HL-60/S4 treated with retinoic acid at 250 ng/mL for 4 days and 3 days (cell line): ENCODE measurements around the gene NOP16.

Experiments
- in situ Hi-C: fragments of 300-500 bp; cut with MboI; formaldehyde crosslinking; loops from 2 replicates; pipeline ENCODE4 v1.7.0; 2022; ENCODE audit warnings: low sequenced_read_pairs

NOP16 gene

DNA sequence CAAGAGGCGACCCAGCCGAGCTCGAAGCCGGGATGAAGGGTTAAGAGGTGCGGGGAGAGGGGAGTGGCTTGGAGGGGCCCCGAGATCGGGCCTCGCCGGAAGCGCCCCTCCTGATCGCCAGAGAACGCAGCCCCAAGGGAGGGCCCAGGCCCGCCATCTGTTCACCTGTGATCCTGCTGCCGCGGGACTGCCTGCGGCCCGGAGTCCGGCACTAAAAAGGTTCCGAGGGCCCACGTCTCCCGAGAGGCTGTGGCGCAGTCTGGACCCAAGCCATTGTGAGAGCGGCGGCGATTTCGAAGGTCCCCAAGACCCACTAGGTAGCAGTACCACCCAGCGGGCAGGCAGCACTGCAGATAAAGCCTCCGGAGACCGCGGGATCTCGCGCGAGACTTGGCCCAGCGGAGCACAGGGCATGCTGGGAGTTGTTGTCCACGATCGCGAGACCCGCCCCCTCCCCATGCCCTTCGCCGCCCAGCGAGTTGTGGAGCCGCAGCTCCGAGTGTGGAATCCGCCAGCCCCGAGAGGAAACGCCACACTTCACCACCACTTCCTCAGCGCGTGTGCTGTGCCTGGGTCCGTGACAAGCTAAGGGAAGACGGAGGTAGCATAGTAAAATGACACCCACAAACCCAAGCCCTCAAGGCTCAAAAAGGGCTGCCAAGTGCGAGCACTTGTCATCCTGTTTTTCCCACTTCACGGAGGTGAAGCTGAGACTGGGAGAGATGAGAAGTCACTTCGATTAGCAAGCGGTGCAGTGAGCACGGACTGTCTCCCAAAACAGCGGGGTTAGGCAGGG, 26.8 kb downstream of the NOP16 start, which contains the start of gene KIAA1191:
Gene KIAA1191, minus strand, starts transcription at position 328 of the 796 bp plus-strand sequence. CDS start 2,256 bp downstream, outside the sequence.
- in situ Hi-C loops, result no loop called here

DNA sequence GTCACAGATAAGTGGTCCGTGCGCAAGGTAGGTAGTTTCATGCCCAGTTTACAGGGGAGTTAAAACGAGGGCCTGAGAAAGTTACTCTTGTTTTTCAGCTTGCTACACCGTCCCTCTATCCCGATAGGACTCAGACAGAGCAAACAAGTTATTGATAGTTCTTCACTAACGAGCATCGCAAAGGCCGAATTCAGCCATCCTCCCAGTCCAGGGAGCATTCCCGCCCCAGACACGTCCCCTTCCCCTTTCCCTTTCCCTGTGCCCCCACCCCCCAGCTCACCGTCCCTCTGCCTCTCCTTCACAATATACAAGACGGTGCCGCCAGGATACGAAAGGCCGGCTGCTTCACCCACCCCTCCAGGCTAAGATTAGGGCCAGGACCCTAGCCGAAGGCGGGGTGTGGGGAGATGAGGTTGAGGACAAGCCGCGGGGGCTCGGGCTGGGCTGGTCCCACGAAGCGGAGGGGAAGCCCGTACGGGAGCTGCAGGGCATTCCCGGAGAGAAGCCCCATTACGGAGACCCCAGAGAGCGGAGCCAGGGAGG, 27.4 kb downstream of the NOP16 start:
- in situ Hi-C loops, result no loop called here

DNA sequence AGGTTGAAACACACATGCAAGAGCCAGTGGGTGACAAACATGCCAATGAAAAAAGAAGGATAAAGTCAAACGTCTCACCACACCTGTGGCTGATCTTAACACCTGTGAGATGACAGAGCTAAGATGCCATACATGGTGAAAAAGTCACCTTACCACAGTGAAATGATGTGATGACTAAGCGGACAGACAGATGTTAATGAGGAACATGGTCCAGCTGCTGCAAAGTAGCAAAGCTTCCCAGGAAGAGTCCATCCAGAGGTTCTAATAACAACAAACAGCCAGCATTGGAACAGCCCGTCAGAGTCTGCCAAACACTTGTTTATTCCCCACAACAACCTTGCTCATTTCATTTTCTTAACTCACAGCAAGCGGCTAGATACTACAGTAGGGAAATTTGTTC, 28.7 kb downstream of the NOP16 start:
- in situ Hi-C loops, result no loop called here

DNA sequence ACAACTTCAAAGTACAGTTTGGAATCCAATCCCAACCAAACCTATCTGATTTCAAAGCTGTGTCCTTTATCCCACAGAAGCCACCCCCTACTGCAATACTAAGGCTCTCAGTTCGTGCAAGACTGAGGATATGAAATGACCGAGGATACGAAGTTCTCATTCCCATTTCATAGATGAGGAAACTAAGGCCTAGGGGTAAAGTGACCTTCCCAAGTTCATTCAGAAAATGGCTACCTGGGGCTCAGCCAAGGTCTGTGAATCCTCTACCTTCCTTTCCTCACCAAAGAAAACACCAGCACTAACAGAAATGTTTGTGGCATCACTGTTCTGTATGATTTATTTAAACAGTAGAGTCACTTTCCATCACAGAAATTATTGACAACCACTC, 32.2 kb downstream of the NOP16 start:
- in situ Hi-C loops, result no loop called here

DNA sequence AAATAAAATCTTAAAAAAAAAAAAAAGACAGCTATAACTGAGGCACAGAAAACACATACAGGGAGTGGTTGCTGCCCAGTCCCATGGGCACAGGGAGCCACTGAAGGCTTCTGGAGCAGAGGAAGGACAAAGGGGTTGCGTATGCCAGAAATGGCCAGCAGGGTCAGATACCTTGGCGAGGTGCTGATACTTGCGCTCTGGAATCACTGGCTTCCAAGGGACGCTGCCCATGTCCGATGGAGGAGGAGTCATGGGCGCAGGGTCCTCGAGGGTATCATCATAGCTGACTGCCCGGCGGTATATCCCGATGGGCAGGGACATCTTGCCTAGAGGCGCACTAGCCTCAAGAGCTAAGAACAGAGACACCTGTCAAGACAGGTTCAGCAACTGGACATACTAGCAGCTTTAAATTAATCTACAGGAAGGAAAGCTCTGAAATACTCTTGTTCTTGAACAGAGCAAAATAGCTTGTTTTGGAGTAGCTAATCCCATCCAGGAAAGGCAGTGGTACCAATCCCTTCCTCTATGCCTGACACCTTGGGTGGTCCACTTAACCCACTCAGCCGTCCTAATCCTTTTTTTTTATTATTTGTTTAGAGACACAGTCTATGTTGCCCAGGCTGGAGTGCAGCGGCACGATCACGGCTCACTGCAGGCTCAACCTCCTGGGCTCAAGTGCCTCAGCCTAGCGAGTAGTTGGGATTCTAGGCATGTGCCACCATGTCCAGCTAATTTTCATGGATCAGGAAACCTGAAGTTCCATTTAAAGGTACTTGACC, 32.8 kb downstream of the NOP16 start:
- in situ Hi-C loops, result no loop called here

DNA sequence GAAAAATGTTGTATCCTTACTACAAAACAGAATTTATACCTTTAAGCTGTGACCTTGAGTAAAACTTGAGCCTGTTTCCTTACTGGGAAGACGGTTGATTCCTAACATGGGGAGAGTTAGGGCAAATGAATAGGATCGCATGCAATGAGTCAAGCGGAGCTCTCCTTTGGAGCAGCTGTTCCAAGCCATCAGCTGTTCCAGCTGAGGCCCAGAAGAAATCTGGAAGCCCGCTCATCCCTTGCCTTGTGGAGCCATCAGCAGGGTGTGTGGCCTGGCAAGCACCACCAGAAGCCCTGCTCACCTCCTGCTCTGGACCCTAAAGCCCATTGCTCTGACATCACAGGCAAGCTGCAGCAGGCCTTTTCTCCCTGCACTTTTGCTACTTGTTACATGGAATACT, 34.9 kb downstream of the NOP16 start:
- in situ Hi-C loops, result no loop called here

DNA sequence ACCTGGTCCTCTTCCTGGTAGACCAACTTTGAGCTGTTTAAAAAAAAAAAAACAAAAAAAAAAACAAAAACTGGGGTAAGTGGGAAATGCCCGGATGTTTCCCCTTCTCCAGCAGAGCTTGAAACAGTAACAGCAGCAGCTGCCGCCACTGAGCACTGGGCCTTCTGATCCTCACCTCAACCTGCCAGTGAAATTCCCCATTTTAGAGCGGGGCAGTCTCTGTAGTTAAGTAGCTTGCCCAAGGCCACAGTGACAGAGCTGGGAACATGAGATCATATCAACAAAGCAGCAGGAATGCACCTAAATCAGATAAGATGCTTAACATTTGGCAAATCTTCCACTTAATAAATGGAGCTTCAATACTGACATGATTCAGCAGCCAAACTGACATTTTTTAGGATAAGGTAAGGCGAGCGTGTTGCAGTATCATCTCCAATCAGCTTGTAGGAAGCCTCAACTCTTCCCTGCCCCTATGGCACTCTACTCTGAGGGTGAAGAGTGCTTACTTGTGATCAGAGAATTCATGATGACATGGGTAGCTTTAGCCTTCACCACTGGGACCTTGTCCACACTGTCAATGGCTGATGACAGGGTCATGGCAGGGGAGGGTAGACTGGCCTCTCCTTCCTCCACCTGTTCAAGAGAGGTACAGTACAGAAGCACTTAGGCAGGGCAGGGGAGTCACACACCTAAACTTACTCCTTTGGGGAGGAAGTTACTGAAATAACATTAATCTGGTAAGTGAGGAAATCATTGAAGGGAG, 36.1 kb downstream of the NOP16 start:
- in situ Hi-C loops, result no loop called here

DNA sequence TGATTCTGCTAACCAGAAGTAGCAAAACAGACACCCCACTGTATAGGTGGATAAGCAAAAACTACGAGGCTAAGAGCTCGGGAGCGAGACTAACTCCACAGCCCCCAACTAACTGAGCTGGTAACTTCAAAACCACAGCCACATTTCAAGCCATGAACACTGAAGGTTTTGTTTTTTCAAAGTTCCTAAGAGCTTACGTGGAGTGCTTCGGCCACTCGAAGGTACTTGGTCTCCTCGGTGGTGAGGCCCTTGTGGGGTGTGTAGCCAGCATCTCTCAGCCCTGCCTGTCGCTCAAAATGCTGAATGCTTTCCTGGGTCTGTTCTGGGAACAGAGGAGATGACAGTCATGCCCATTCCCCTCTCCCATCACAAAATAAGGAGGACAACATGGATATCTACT, 38.0 kb downstream of the NOP16 start:
- in situ Hi-C loops, result no loop called here

DNA sequence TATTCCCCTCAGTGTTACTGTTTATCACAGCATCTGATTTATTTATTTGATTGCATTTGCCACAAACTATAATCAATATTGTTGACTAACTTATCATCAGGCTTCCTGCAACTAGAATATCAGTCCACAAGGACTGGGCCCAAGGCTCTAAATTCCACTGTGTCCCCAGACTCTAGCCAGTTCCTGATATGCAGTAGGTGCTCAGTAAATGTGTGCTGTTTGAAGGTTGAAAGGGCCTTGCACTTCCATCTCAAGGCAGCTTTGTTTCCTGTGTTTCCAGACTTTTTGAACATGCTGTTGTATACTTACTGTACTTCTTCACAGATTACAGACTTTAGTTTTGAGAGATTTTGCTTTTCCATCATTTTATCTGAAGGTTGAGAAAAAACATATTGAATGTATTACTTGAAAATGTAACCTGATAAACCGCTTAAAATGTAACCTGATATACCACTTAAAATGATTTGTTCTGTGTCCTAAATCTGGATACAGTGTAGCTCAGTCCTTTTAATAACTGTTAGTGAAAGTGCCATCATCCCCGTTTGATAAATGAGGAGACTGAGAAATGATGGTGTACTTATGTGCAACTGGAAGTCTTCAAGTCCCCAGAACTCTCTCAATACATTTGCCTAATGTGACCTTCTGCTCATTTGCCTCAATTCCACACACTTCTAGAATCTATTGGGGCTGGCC, 45.5 kb downstream of the NOP16 start:
- in situ Hi-C loops, result no loop called here

DNA sequence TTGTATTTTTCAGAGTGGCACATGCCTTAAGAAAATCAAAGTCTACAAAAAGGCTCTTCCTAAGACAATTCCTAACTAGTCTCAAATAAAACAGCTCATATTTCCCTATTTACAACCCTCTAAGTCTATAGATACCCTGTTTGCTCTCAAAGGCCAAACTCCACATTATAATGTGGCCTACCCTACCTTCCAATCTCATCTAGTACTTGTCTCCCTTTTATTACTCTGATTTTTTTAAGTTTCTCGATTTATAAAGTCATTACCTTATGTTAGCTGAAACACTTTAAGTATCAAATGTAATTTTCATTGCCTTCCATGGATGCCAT, 46.3 kb downstream of the NOP16 start:
- in situ Hi-C loops, result no loop called here

DNA sequence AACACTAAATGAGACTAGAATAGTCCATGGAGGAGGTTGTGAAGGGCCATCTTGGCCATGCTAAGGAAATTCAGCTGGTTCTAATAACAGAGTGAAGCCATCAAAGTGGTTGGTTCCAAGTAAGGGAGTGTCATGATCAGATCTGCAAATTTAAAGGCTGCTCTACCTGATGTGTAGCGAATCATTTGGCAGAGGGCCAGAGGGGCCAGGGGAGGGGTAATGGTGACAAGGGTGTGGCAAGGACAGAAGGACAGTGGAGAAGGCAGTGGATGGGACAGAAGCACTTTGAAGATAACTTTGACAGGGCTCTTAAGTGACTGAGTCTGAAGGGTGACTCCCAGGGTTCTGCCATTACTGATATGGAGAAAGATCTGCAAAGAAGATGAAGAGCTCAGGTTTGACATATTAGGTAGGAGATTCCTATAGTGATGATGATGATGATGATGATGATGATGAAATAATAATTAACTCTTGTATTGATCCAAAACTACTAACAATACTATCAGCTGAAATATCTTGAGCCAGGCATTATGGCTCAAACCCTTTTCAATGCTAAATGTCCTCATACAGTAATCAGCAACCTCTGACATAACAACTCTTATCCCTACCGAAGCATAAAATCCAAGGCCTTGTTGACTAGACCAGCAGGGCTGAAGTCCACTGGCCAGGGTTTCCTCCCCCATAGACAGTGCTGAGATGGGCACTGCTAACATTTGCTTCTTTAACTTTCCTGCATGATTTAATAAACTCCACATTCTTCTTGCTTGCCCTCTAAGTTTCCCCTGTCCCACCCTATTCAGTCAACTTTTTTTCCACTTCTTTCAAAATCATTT, 46.9 kb downstream of the NOP16 start:
- in situ Hi-C loops, result no loop called here

DNA sequence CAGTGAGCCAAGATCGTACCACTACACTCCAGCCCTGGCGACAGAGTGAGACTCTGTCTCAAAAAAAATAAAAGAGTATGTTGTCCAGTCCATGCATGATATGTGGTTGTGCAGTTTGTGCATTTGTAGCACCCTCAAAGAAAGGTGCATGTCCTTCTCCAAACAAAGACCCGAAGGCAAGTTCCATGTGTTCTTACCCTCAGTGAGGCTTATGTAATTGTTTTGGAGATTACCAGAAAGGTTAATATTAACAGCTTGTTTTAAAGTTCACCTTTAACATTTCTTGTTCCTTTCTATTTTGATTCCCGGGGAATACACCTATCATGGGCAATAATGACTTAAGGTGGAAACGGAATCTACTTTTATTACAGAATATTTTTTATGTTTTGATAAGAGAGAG, 49.1 kb downstream of the NOP16 start:
- in situ Hi-C loops, result no loop called here

DNA sequence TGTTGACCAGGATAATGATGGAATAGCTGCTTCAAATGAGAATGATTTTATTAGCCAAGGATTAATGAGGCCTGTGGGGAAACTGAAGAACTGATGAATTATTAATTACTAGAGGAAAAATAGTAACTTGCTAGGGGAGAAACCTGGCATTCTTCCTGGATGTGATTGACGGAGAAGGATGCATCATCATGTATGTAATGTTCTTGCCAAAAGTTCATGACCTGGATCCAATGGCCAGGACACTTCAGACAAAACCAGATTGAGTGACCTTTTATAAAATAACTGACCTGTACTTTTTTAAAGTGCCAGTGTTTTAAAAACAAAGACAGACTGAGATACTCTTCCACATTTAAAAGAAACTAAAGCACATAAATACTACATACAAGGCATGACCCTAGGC, 50.5 kb downstream of the NOP16 start:
- in situ Hi-C loops, result no loop called here

DNA sequence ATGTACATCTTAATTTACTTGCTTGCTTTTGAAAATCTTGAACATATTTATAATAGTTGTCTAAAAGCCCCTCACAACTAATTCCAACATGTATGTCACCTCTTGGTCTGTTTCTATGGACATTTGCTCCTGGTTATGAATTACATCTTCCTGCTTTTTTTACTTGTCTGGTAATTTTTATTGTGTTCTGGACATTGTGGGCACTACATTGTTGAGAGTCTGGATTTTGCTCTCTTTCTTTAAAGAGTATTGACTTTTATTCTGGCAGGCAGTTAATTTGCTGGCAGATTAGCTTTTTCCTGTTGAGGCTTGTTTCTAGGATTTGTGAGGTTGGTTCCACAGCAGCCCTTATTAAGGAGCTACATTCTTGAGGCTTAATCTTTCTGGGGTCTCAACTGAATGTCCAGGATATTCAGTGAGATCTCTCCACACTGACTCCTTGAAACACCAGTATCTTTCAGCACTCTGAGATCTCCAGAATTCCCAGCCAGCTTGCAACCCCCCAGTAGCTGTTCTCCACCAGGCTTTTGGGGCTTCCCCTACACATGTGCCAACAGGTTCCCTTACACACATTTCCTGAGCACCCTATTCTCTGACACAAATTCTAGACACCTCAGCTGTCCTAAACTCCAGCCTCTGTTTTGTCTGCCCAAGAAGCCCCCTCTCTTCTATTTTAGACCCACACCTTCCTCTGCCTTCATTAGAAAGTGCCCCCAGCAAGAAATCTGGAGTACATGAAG, 54.2 kb downstream of the NOP16 start:
- in situ Hi-C loops, result no loop called here
